ENCODE data around the gene LSG1. TPM values are rescaled to one million over a fixed set of nuclear protein-coding genes. Genes with fewer than 3 reads are reported as not detected.

The LSG1 gene
- total RNA-seq, 2 donors from 2014 or later = 19.0 to 34.8 TPM

- DNase-seq = no peak
- no peaks in the 10 kb centered on the region for H3K36me3 ChIP-seq
- TF ChIP-seq CTCF (IDR thresholded peaks at IDR 0.05) = no peak
- no peak overlapping the region for H3K4me3 ChIP-seq
- H3K9ac ChIP-seq (ENCODE audit: low read depth in 2 of 2, low read length in 2 of 2) = no peak overlapping the region
- intact Hi-C loops (cut with DNase I) = loop anchor here (10.0 kb wide), 1 partner anchor 274 kb away; no protein-coding TSS in a partner anchor
- H3K27ac ChIP-seq = no peak overlapping the region
- no peaks in the 10 kb centered on the region for H3K9me3 ChIP-seq
- H3K27me3 ChIP-seq = no peaks in the 10 kb centered on the region
- H3K4me1 ChIP-seq = peaks cover 14% of the 10 kb centered on the region
Measured at GRCh38 chr3:194690501-194691372, 18.7 kb upstream of the LSG1 start.

GRCh38 chr3:194689493-194689944 lies 17.5 kb upstream of the LSG1 start:
- Histone ChIP-seq H3K4me1 (peaks cover 14% of the 10 kb centered on the region), H3K9me3 (no peaks in the 10 kb centered on the region), H3K36me3 (no peaks in the 10 kb centered on the region), H3K4me3 (no peak overlapping the region), H3K27ac (no peak overlapping the region), H3K9ac (ENCODE audit: low read depth in 2 of 2, low read length in 2 of 2) (no peak overlapping the region), H3K27me3 (no peaks in the 10 kb centered on the region)
- TF ChIP-seq CTCF (IDR thresholded peaks at IDR 0.05) = no peak
- intact Hi-C loops (cut with DNase I) = loop anchor here (5.0 kb wide), 1 partner anchor 418 kb away; no protein-coding TSS in a partner anchor
- no peak for DNase-seq

- H3K4me1 ChIP-seq = peaks cover 14% of the 10 kb centered on the region
Measured at GRCh38 chr3:194688946-194689345, 17.0 kb upstream of the LSG1 start.

DNA sequence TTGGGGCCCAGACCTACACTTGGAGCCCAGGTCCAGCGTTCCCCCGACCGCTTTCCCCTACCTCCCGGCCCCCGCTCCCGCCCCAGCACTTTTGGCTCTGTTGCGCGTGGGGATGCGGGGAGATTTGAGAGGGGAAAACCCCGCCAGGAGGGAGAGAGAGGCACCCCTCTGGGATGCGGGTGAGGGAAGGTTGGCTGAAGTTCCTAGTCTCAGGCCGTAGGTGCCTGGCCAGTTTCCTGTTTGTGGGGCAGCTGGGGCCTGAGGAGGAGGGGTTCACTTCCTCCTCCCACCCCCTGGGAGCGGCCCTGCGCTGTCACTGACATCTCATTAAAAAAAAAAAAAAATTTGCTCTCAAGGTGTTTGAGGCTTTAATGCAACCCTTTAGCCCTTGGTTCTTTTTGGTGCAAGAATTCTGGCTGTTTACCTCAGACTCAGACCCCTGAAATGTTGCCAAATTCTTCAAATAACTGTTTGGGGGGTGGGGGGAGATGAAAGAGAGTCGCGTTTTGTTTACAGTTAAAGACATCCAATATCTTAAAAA lies 16.3 kb upstream of the LSG1 start:
- H3K9ac ChIP-seq (ENCODE audit: low read depth in 2 of 2, low read length in 2 of 2) = peak overlapping the region; percentile 64 to 84

More at GRCh38 chr3:194688946-194689345, 17.0 kb upstream of the LSG1 start:
- no peaks in the 10 kb centered on the region for H3K36me3 ChIP-seq
- no peaks in the 10 kb centered on the region for H3K9me3 ChIP-seq
- no peak for TF ChIP-seq CTCF (IDR thresholded peaks at IDR 0.05)
- intact Hi-C loops (cut with DNase I) = loop anchor here (5.0 kb wide), 1 partner anchor 418 kb away; no protein-coding TSS in a partner anchor
- H3K27ac ChIP-seq = no peak overlapping the region
- H3K27me3 ChIP-seq = no peaks in the 10 kb centered on the region
- peak; percentile 15 for DNase-seq
- H3K9ac ChIP-seq (ENCODE audit: low read depth in 2 of 2, low read length in 2 of 2) = peak overlapping the region in 1 of 2 donors; percentile 84
- no peak overlapping the region for H3K4me3 ChIP-seq

More for the DNA sequence above, 16.3 kb upstream of the LSG1 start:
- Histone ChIP-seq H3K36me3 (no peaks in the 10 kb centered on the region), H3K4me1 (peaks cover 14% of the 10 kb centered on the region), H3K27me3 (no peaks in the 10 kb centered on the region), H3K27ac (peak overlapping the region; percentile 51), H3K4me3 (peak overlapping the region; percentile 82), H3K9me3 (no peaks in the 10 kb centered on the region)
- no peak for TF ChIP-seq CTCF (IDR thresholded peaks at IDR 0.05)
- intact Hi-C loops (cut with DNase I) = loop anchor here (5.0 kb wide), 1 partner anchor 419 kb away; no protein-coding TSS in a partner anchor
- DNase-seq = peak; percentile 48
